Fibroblast of skin of right quadriceps (primary cell): Measurements from ENCODE around the gene RPTOR.

Source experiments
- DNase-seq: peaks from one replicate; pipeline ENCODE4 v3.0.0-alpha.2; 2013

The RPTOR gene

GRCh38 chr17:80855196-80855947, 310.7 kb downstream of the RPTOR start:
- DNase-seq, result no peak

- DNase-seq, result peak; percentile 97
These were observed 311.6 kb downstream of the RPTOR start for GRCh38 chr17:80855948-80856862.

DNA sequence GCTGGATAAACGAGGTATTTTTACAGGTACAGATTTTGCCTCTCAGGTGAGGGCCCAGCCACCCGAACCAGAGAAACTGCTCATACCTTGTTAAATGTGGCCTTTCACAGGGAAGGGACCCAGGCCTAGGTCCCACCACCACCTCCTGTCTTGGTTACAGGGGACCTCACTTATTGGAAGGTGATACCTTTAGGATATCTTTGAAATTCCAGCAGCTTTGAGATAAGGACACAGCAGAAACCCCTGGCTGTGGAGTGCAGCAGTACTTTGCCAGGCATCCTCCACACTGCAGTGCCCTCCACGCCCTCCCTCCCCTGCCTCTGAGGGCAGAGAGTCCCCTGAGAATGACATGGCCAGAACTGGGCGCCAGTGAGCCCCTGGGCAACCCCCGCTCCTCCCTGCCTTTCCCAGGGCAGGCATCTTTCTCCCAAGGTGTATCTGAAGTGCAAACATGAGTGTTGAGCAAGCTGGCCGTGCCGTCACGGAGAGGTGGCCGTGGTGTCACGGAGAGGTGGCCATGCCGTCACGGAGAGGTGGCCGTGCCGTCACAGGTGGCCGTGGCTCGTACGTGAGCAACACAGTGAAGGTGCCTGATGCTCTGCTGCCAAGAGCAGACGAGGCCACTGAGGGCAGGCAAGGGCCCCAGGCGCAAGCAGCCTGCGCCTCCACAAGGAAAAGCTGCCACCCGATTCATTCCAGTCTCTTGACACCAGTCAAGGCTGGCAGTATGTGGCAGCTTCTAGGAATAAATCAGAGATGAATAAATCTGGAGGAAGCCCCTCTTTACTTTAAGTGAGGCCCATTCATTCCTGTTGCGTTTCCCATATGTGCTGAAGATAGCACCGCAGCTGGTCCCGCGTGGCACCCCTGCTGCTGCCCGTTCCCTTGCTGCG, 312.5 kb downstream of the RPTOR start:
- no peak for DNase-seq

GRCh38 chr17:80857756-80858171, 313.1 kb downstream of the RPTOR start:
- no peak for DNase-seq

DNA sequence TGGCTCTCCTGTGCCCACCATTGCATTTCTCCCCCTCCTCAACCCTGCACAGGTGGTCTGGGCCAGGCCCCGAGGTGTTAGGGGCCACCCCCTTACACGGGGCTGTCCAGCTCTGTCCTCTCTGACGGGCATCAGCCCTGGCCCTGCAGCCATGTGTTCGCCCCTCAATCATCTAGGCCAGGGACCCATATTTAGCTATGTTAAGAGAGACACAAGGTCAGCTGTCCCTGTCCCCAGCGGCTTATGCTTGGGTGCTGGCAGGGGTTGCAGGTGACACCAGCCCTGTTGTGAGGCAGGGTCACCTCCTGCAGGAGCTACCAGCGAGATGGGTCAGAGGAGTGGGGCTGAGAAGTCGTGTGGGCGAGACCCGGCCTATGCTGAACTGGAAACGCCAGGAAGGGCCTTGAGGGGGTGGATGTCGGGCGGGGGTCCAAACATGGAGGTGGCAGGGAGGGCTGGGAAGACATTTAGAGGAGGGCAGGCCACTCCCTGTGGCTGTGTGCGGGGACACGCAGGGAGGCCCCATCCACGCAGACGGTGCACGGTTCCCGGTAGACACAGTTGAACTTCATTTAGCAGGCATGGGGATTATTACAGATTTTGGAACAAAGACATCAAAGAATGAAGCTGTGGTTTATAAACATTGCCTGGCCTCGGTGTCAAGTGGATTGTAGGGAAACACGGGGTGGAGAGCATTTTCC, 313.8 kb downstream of the RPTOR start:
- no peak for DNase-seq

DNA sequence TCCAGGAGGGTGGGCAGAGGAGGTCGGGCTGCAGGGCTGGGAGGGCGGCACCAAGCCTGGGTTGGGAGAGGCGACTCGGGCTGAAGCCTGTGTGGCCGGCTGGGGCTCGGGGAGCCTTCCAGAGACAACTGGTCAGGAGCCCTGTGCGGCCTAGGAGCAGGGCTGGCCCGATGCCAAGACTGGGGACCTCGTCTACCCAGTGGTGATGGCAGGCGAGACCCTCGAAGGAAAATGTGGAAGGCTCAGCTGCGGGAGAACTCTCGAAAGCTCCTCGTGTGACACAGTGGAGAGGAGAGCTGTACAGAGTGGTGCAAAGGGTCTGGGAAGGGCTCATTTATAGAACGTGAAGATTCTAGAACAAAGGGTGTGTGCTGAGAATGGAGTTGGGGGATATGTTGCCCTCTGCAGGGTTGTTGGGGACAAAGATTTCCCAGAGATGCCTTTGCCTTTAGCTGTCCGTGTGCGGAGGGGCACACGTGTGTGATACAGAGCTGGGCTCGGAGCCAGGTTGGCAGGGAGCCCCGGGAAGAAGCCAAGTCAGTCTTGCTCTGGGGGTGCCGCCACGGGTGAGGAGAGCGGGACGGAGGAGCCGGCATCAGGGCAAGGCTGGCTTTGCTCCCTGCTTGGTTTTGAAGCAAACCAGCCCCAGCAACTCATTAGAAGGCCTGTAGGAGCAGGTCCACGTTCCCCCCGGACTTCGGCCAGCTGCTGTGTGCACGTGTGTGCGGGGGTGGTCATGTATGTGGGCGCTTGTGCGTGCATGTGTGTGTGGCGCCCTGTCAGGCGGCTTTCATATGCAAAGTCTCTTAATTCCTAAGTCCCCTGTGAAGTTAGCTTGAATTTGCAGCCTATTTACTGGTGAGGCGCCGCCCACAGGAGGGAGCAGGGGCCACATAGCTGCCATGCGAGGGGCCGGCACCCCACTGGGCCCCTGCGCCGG, 314.6 kb downstream of the RPTOR start:
- peak; percentile 94 for DNase-seq

DNA sequence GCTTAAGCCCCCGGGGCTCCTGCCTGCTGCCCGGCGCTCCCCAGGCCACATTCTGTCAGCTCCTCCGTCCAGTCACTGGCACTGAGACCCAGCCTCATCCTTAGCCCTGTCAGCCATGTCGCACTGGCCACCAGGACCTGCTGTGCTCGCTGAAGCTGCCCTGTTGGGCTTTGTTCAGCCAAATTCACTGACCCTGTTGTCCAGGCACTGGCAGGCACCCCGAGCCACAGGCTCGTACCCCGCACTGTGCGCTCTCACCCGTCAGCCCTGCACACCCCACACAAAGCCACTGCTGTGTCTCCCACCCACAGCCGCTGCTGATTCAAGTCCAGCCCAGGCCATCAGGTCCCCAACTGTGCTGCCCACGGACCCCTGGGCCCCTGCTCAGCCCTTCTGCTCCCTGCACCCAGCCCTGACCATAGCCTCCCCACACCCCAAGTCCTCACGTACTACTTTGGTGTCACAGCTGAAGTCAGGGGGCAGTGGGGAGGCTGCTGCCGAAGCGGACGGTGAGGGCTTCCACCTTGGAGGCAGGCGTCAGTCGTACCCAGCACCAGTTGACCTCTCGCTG, 315.5 kb downstream of the RPTOR start:
- no peak for DNase-seq

GRCh38 chr17:80860703-80861417, 316.2 kb downstream of the RPTOR start:
- no peak for DNase-seq

- DNase-seq, result no peak
These were observed 316.8 kb downstream of the RPTOR start for GRCh38 chr17:80861418-80861815.

DNA sequence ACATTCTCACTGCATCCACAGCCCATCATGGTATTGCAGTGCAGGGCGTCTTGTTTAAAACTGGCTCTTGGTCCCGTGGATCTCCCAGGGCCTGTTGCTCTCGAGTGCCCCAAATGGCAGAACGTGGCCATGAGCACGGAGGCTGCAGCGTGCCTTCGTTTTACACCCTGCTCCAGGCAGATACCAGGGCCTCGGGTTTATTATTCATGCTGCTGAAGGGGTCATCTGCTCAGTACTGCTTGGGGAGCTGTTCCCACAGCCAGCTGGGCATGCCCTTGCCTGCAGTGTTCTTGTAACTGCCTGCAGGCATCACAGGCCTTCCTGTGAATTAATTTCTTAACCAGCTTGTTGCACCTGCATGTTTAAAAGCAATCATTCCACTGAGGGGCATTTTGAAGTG, 317.3 kb downstream of the RPTOR start:
- DNase-seq, result peak; percentile 28

DNA sequence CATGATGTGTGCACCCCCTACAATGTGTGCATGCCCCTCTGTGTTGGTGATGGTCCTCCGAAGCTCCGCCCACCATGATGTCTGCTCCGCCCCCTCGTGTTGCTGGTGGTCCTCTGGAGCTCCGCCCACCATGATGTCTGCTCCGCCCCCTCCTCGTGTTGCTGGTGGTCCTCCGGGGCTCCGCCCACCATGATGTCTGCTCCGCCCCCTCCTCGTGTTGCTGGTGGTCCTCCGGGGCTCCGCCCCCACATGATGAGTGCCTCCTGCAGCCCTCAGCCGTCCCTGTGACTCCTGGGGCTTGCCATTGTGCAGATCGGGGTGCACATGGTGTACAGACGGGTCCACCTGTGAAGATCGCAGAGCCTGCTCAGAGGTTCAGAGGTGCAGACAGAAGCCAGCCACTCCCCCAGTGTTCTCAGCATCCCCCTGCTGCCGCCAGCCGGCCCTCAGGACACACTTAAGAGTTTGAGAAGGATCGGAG, 317.9 kb downstream of the RPTOR start:
- DNase-seq, result no peak

DNA sequence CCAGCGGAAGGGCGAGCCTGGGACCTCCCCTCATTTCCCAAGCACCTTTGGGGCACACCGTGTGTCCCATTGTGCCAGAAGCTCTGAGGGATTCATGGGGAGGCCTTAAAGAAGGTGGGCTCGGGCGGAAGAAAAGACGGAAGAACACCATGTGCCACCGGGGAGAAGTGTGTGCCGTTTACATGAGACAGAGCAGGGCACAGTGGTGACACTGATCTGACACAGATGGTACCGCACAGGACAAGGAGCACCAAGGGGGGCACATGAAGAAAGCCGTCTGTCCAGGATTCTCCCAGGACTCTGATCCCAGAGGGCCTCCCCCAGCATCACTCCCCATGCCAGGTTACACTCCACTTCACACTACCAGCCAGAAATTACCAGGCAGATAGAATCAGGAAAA, 318.3 kb downstream of the RPTOR start:
- no peak for DNase-seq

DNA sequence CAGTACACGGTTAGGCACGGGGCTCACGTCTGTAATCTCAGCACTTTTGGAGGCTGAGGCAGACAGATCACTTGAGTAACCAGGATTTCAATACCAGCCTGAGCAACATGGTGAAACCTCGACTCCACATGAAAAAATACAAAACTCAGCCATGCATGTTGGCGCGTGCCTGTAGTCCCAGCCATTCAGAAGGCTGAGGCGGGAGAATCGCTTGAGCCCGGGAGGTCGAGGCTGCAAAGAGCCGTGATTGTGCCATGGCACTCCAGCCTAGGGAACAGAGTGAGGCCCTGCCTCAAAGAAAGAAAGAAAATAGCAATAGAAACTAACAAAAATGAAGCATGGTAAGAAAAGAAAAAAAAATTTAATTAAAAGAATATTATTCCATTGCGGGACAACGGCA, 319.0 kb downstream of the RPTOR start:
- no peak for DNase-seq

- DNase-seq, result no peak
These were observed 320.1 kb downstream of the RPTOR start for GRCh38 chr17:80864751-80865150.

DNA sequence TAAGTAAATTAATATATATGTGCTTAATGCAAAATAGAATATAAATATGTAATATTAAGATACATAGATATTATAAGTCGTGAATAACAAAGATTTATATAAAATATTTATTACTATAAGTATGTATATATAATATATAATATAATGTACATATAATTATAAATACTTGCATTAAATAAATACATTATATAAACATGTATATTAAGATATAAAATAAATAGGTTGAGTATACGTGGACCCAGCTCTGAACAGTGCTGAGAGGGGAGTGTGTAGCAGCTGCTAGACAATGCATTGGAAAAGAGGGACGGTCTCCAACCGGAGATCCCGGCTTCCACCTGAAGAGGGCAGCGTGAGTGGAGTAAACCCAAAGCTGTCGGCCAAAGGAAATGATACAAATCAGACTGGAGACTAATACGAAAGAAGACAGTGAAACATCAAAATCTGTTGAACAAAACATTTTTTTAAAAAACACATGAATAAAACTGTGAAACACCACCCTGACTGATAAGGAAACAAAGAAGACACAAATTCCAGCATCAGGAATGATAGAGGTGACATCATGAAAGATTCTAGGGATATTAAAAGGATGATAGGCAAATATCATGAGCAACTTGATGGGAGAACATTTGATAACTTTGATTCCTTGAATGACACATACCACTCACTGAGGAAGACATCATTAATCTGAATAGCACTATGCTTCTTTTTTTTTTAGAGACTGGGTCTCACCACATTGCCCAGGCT, 321.6 kb downstream of the RPTOR start:
- peak; percentile 56 for DNase-seq

DNA sequence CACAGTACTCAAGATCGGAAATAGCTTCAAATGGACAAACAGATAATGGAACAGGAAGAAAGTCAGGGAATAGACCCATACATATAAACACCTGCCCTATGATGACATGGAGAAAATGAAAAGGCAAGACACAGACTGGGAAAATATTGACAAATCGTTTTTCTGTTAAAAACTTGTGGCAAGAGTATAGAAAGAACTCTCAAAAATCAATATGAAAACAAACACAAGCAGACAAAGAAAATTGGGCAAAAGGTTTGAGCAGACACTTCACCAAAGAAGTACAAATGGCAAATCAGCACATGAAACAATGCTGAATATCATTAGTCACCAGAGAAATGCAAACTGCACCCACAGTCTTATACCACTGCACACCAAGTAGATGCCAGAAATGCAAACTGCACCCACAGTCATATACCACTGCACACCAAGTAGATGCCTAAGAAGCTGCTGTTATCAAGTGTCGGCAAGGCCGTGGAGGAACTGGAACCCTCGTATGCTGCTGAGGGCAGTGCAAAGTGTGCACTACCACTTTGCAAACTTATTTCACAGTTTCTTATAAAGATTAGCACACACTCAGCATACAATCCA, 323.5 kb downstream of the RPTOR start:
- DNase-seq, result no peak

DNA sequence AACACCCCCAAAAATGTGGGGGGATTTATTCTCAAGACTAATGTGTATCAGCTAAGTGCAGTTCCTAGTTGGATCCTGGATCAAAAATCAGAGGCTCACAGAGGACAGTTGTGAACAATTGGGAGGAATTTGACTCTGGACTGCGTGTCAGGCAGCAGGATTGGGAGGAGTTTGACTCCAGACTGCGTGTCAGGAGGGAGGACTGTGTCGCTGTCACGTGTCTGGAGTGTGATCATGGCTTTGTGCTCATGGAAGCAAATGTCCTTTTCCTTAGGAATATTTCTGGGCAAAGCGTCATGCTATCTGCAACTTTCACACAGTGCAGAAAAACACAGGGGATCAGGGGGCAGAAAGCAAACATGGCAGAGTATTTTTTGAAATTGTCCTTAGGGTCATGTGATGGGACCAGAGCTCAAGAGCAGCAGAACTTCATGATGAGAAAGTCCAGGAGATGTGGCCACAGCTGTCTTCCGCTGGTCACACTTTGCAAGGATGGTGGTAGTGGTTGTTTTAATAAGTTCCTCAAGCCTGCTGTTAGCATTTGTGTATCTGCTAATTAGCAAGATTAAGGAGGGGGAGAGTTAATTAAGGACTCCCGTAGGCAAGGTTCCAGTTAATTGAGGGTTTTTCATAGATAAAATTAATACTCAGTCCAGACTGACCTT, 325.0 kb downstream of the RPTOR start:
- DNase-seq, result no peak

GRCh38 chr17:80870401-80870800, 325.8 kb downstream of the RPTOR start:
- no peak for DNase-seq
